ENCODE results near the gene KCNMA1. TPM values are rescaled to one million over a fixed set of nuclear protein-coding genes. Genes with fewer than 3 reads are reported as not detected.

KCNMA1 gene
- total RNA-seq, 2 donors from 2014 or later, result 5.9 to 9.3 TPM

DNA sequence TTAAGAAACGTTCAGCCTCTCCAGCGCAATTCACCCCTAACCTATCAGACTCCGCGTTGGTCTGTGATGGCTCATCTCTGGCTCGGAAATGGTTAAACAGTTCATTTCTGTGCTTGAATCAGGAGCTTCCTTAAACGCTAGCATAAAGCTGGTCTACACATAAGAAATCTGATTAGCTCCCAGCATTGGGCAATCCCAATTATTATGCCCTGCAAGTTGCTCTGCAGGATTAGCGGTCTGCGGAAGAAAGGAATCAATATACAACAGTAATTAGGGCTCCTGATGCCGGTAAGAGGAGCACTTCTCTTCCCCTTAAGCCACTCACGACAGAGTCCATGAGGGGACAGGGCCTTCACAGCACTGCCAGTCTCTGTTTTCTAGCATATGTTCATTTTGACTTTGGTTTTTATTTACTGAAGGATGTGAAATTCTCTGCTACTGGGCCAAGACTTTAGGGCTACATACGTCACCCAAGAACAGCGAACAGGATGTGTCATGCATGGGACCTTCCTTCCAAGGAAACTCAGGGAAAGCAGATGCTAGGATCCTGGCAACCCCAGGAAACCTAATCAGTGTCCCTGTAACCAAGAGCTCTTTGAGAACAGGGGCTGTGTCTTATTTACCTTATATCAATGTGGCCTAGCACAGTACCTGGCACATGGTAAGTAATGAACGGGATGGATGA, 324.4 kb downstream of the KCNMA1 start:
- TF ChIP-seq POLR2A (IDR thresholded peaks at IDR 0.05), result no peak
- TF ChIP-seq, protein P1, sequence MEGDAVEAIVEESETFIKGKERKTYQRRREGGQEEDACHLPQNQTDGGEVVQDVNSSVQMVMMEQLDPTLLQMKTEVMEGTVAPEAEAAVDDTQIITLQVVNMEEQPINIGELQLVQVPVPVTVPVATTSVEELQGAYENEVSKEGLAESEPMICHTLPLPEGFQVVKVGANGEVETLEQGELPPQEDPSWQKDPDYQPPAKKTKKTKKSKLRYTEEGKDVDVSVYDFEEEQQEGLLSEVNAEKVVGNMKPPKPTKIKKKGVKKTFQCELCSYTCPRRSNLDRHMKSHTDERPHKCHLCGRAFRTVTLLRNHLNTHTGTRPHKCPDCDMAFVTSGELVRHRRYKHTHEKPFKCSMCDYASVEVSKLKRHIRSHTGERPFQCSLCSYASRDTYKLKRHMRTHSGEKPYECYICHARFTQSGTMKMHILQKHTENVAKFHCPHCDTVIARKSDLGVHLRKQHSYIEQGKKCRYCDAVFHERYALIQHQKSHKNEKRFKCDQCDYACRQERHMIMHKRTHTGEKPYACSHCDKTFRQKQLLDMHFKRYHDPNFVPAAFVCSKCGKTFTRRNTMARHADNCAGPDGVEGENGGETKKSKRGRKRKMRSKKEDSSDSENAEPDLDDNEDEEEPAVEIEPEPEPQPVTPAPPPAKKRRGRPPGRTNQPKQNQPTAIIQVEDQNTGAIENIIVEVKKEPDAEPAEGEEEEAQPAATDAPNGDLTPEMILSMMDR (IDR thresholded peaks at IDR 0.05), result no peak
- Histone ChIP-seq H3K27me3 (no peaks in the 10 kb centered on the region), H3K9me3 (no peaks in the 10 kb centered on the region), H3K4me3 (no peak overlapping the region), H3K27ac (no peak overlapping the region), H3K36me3 (replicated peaks in 1 of 2; ENCODE audit: insufficient read depth in 1 of 2, low read depth in 2 of 2) (no peaks in the 10 kb centered on the region), H3K4me1 (no peaks in the 10 kb centered on the region)
- intact Hi-C loops (cut with DNase I), result no loop called here
- ATAC-seq (no peak), DNase-seq (no peak)
- 68 to 74% methylated on average over 13 of the region's 13 CpGs for WGBS, 2 donors

DNA sequence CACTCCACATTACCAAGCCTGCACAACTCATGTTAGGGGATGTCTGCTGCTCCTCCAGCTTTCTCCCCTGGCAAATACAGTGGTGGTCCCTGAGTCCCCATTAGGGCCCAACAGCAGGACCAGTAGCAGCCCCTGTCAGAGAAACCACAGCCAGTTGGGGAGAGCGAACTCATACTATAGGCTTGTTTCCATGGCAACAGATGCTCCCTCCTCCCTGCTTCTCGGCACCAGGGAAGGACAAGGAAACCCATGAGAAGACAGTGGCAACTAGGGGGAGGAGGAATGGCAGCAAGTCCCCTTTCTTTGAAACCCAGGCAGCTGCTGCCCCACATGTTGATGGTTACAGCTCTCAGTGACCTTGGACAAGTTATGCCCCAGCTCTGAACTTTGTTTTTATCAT, 326.4 kb downstream of the KCNMA1 start:
- intact Hi-C loops (cut with DNase I), result no loop called here
- ATAC-seq (no peak), DNase-seq (no peak)
- H3K27ac ChIP-seq, result no peak overlapping the region
- no peak overlapping the region for H3K4me3 ChIP-seq
- 81 to 88% methylated on average over 1 to 2 of the region's 2 CpGs for WGBS, 2 donors
- no peaks in the 10 kb centered on the region for H3K36me3 ChIP-seq (replicated peaks in 1 of 2; ENCODE audit: insufficient read depth in 1 of 2, low read depth in 2 of 2)
- H3K4me1 ChIP-seq, result no peaks in the 10 kb centered on the region
- no peak for TF ChIP-seq POLR2A (IDR thresholded peaks at IDR 0.05)
- TF ChIP-seq, protein P1 (IDR thresholded peaks at IDR 0.05), result no peak
- H3K27me3 ChIP-seq, result no peaks in the 10 kb centered on the region
- no peaks in the 10 kb centered on the region for H3K9me3 ChIP-seq

DNA sequence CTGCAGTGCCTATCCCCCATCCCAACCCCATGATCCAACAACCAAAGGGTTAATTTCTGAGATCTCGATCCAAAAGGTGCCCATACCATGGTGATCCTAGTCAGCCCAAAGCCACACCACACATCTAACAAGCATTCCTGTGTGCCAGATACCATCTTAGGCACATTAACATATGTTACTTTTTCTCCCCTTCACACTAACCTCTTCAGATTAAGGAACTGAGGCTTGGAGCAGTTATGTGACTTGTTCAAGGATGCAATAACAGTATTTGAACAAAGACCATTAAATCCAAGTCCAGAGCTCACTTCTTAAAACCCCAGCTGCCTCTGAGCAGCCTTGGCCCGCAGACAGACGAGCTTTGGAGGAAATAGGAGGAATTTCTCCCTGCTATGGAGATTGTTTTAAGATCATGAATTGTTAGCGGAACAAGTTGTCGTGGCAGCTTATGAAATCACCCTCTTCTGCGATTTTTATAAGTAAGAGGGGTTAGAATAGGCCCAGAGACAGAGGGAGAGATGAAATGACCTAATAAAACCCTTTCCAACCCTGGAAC, 327.2 kb downstream of the KCNMA1 start:
- 77 to 87% methylated on average over 6 of the region's 6 CpGs for WGBS, 2 donors
- no peaks in the 10 kb centered on the region for H3K27me3 ChIP-seq
- no peaks in the 10 kb centered on the region for H3K4me1 ChIP-seq
- ATAC-seq (no peak), DNase-seq (no peak)
- no peaks in the 10 kb centered on the region for H3K36me3 ChIP-seq (replicated peaks in 1 of 2; ENCODE audit: insufficient read depth in 1 of 2, low read depth in 2 of 2)
- H3K4me3 ChIP-seq, result no peak overlapping the region
- no peak overlapping the region for H3K27ac ChIP-seq
- intact Hi-C loops (cut with DNase I), result no loop called here
- TF ChIP-seq, protein P1 (IDR thresholded peaks at IDR 0.05), result no peak
- no peak for TF ChIP-seq POLR2A (IDR thresholded peaks at IDR 0.05)
- H3K9me3 ChIP-seq, result no peaks in the 10 kb centered on the region

DNA sequence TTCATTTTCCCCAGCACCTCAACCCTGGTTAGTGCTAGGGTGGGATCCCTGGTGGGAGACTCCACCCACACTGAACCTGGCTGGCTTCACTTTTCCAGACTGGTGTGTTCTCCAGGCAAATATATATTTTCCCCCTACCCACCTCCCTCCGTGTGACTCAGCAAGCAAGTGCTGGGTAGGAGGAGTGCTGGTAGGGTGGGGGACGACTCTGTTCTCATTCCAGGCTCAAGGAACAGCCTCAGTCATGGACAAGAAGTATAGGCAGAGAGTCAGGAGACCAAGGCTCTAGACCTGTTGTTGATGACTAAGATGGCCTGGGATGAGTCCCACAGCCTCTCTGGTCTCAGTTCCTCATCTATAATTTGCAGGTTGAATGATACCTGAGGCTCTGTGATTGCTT, 328.1 kb downstream of the KCNMA1 start:
- no peak for DNase-seq
- WGBS, 2 donors, result 64 to 91% methylated on average over 2 of the region's 2 CpGs
- intact Hi-C loops (cut with DNase I), result no loop called here
- no peaks in the 10 kb centered on the region for H3K27me3 ChIP-seq
- no peaks in the 10 kb centered on the region for H3K36me3 ChIP-seq (replicated peaks in 1 of 2; ENCODE audit: insufficient read depth in 1 of 2, low read depth in 2 of 2)
- H3K27ac ChIP-seq, result no peak overlapping the region
- no peak for ATAC-seq
- no peaks in the 10 kb centered on the region for H3K9me3 ChIP-seq
- H3K4me1 ChIP-seq, result no peaks in the 10 kb centered on the region
- H3K4me3 ChIP-seq, result no peak overlapping the region
- no peak for TF ChIP-seq POLR2A (IDR thresholded peaks at IDR 0.05)
- TF ChIP-seq, protein P1 (IDR thresholded peaks at IDR 0.05), result no peak

DNA sequence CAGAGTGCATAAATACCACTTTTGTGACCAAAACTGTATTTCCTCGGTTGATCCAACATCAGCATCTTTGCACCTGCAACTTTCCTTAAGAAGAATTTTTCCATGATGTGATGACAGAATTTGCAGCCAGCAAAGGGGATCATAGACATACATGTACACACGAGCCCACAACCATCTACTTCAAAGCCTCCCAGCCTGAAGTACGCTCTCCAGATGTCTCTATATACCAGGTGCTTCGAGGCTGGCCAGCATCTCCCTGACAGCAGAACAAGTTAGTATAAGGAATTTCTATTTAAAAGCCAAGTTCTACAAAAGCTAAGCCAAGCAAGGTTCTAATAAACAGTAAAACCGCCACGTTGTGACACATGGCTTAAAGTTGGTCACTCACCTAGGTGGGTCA, 328.5 kb downstream of the KCNMA1 start:
- Histone ChIP-seq H3K4me1 (no peaks in the 10 kb centered on the region), H3K4me3 (no peak overlapping the region), H3K9me3 (no peaks in the 10 kb centered on the region), H3K36me3 (replicated peaks in 1 of 2; ENCODE audit: insufficient read depth in 1 of 2, low read depth in 2 of 2) (no peaks in the 10 kb centered on the region), H3K27me3 (no peaks in the 10 kb centered on the region), H3K27ac (no peak overlapping the region)
- ATAC-seq, result no peak
- TF ChIP-seq POLR2A (IDR thresholded peaks at IDR 0.05), result no peak
- TF ChIP-seq, protein P1 (IDR thresholded peaks at IDR 0.05), result no peak
- DNase-seq, result no peak
- intact Hi-C loops (cut with DNase I), result no loop called here
- WGBS, 2 donors, result 85 to 87% methylated on average over 6 of the region's 6 CpGs
